Parathyroid adenoma (tissue), 2 donors: ENCODE results near the gene ANGPT4.

ENCODE experiments used
- H2AFZ ChIP-seq: fragments of 300-600 bp; sonication (generic); one replicate; pipeline ENCODE4 v1.7.0; 2017; ENCODE audit warnings: antibody characterized with exemption, mild to moderate bottlenecking
- H3K27ac ChIP-seq: fragments of 300-600 bp; sonication (generic); one replicate; pipeline ENCODE4 v1.7.0; 2017
- H3K27me3 ChIP-seq: fragments of 300-600 bp; sonication (generic); one replicate; pipeline ENCODE4 v1.7.0; 2017; ENCODE audit warnings: low read length; ENCODE audit not compliant: control insufficient read depth, insufficient read depth
- H3K36me3 ChIP-seq: fragments of 300-600 bp; sonication (generic); one replicate; pipeline ENCODE4 v1.7.0; 2017; ENCODE audit warnings: low read length; ENCODE audit not compliant: control insufficient read depth, insufficient read depth
- H3K4me1 ChIP-seq: fragments of 300-600 bp; sonication (generic); one replicate; pipeline ENCODE4 v1.7.0; 2017; ENCODE audit warnings: control low read depth
- H3K4me2 ChIP-seq: fragments of 300-600 bp; sonication (generic); one replicate; pipeline ENCODE4 v1.7.0; 2017; ENCODE audit warnings: low read length
- H3K4me3 ChIP-seq: fragments of 300-600 bp; sonication (generic); one replicate; pipeline ENCODE4 v1.7.0; 2017; ENCODE audit warnings: low read depth, low read length
- H3K79me2 ChIP-seq: fragments of 300-600 bp; sonication (generic); one replicate; pipeline ENCODE4 v1.7.0; 2017; ENCODE audit warnings: control low read depth
- H3K9ac ChIP-seq: fragments of 300-600 bp; sonication (generic); one replicate; pipeline ENCODE4 v1.7.0; 2017; ENCODE audit warnings: mild to moderate bottlenecking
- H3K9me3 ChIP-seq: fragments of 300-600 bp; sonication (generic); one replicate; pipeline ENCODE4 v1.7.0; 2017; ENCODE audit warnings: low read length; ENCODE audit not compliant: control insufficient read depth
- TF ChIP-seq, protein P1 (sequence below): fragments of 300-600 bp; sonication (generic); IDR thresholded peaks from one replicate; pipeline ENCODE4 v1.7.0; 2017; ENCODE audit warnings: antibody characterized with exemption, mild to moderate bottlenecking
- donor health status: primary hyperparathyroidism.

Gene ANGPT4

GRCh38 chr20:878511-879307 lies 37.4 kb downstream of the ANGPT4 start:
- no peak overlapping the region for H3K27ac ChIP-seq
- no peaks in the 10 kb centered on the region for H3K79me2 ChIP-seq
- no peak overlapping the region for H3K4me2 ChIP-seq
- TF ChIP-seq, protein P1, sequence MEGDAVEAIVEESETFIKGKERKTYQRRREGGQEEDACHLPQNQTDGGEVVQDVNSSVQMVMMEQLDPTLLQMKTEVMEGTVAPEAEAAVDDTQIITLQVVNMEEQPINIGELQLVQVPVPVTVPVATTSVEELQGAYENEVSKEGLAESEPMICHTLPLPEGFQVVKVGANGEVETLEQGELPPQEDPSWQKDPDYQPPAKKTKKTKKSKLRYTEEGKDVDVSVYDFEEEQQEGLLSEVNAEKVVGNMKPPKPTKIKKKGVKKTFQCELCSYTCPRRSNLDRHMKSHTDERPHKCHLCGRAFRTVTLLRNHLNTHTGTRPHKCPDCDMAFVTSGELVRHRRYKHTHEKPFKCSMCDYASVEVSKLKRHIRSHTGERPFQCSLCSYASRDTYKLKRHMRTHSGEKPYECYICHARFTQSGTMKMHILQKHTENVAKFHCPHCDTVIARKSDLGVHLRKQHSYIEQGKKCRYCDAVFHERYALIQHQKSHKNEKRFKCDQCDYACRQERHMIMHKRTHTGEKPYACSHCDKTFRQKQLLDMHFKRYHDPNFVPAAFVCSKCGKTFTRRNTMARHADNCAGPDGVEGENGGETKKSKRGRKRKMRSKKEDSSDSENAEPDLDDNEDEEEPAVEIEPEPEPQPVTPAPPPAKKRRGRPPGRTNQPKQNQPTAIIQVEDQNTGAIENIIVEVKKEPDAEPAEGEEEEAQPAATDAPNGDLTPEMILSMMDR: no peak
- no peaks in the 10 kb centered on the region for H3K4me1 ChIP-seq
- H2AFZ ChIP-seq: no peak overlapping the region
- H3K27me3 ChIP-seq: no peaks in the 10 kb centered on the region
- no peak overlapping the region for H3K4me3 ChIP-seq
- H3K9me3 ChIP-seq: no peaks in the 10 kb centered on the region
- no peak overlapping the region for H3K9ac ChIP-seq
- no peaks in the 10 kb centered on the region for H3K36me3 ChIP-seq

DNA sequence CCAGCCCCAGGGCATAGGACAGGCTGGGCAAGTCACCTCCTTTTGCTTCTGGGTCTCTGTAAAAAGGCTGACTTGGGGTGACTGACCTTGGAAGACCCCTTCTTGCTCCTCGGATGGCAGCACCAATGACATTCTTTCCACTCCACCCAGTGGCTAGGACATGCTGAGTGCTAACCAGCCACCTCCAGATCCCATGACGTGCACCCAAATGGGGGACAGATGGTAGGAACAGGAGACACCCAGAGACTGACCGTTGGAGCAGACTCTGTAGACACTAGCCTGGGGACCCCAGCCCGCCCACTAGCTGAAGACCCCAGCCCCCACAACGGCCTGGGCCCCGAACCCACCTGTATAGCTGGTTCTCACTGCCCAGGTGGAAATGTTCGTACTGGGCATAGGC lies 38.3 kb downstream of the ANGPT4 start:
- no peak overlapping the region for H3K4me2 ChIP-seq
- H3K4me1 ChIP-seq: no peaks in the 10 kb centered on the region
- no peaks in the 10 kb centered on the region for H3K9me3 ChIP-seq
- H3K27me3 ChIP-seq: no peaks in the 10 kb centered on the region
- H3K36me3 ChIP-seq: no peaks in the 10 kb centered on the region
- TF ChIP-seq, protein P1: no peak
- H3K9ac ChIP-seq: no peak overlapping the region
- H2AFZ ChIP-seq: no peak overlapping the region
- H3K79me2 ChIP-seq: no peaks in the 10 kb centered on the region
- H3K4me3 ChIP-seq: no peak overlapping the region
- no peak overlapping the region for H3K27ac ChIP-seq

DNA sequence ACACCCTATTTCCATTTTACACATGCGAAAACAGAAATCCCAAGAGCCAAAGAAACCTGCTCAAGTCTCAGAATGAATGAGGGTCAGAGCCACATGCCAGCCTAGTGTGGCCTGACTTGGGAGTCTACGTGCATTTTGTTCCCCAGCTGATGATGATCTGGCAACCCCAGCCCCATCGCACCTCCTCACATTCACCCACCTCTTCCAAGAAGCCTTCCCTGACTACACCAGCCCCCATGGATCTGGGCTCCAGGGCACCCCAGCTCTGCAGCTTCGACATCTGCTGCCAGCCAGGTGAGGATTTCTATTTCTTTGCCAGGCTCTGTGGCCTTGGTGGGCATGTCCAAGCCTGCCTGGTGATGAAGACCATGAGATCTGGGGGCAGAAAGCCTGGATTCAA lies 41.0 kb downstream of the ANGPT4 start:
- H3K27ac ChIP-seq: no peak overlapping the region
- no peak overlapping the region for H2AFZ ChIP-seq
- H3K9me3 ChIP-seq: no peaks in the 10 kb centered on the region
- H3K27me3 ChIP-seq: no peaks in the 10 kb centered on the region
- no peaks in the 10 kb centered on the region for H3K36me3 ChIP-seq
- TF ChIP-seq, protein P1: no peak
- H3K79me2 ChIP-seq: no peaks in the 10 kb centered on the region
- H3K4me3 ChIP-seq: no peak overlapping the region
- no peak overlapping the region for H3K9ac ChIP-seq
- no peak overlapping the region for H3K4me2 ChIP-seq
- no peaks in the 10 kb centered on the region for H3K4me1 ChIP-seq

GRCh38 chr20:873875-874607 lies 42.1 kb downstream of the ANGPT4 start:
- Histone ChIP-seq H3K27ac (no peak overlapping the region), H3K9ac (no peak overlapping the region), H3K4me2 (no peak overlapping the region), H2AFZ (no peak overlapping the region), H3K27me3 (no peaks in the 10 kb centered on the region), H3K36me3 (no peaks in the 10 kb centered on the region), H3K9me3 (no peaks in the 10 kb centered on the region), H3K79me2 (no peaks in the 10 kb centered on the region), H3K4me3 (no peak overlapping the region), H3K4me1 (no peaks in the 10 kb centered on the region)
- TF ChIP-seq, protein P1: no peak
